Activated CD4-positive, alpha-beta memory T cell treated with anti-CD3 and anti-CD28 coated beads for 36 hours (primary cell): Measurements from ENCODE around the gene CD7. TPM values are rescaled to one million over a fixed set of nuclear protein-coding genes. Genes with fewer than 3 reads are reported as not detected.
"Not testable (repeated sequence)": the region's sequence is repeated elsewhere in the genome, so short reads cannot be mapped to it uniquely, and the experiment has no call there.

Experiments used
- CTCF ChIA-PET: fragments of 350-600 bp; sonication (Branson Sonifier 250); formaldehyde crosslinking; loops from one replicate; lab custom pipeline; 2021; ENCODE audit warnings: antibody characterized with exemption, inconsistent platforms; lab: Charles Lee
- POLR2A ChIA-PET: fragments of 350-600 bp; sonication (Branson Sonifier 250); formaldehyde crosslinking; loops from one replicate; lab custom pipeline; 2021; ENCODE audit warnings: antibody characterized with exemption; lab: Charles Lee
- DNase-seq: peaks from one replicate; pipeline ENCODE4 v3.0.0-alpha.2; 2020
- H3K27ac Mint-ChIP-seq: one replicate; pipeline ENCODE4 v1.8.0; 2021; ENCODE audit warnings: mixed read lengths
- H3K27me3 Mint-ChIP-seq: one replicate; pipeline ENCODE4 v1.8.0; 2021; ENCODE audit warnings: mixed read lengths
- H3K36me3 Mint-ChIP-seq: one replicate; pipeline ENCODE4 v1.8.0; 2021; ENCODE audit warnings: mixed read lengths
- H3K4me1 Mint-ChIP-seq: one replicate; pipeline ENCODE4 v1.8.0; 2021; ENCODE audit warnings: low read depth, mixed read lengths
- H3K4me3 Mint-ChIP-seq: one replicate; pipeline ENCODE4 v1.8.0; 2021; ENCODE audit warnings: mild to moderate bottlenecking, mixed read lengths
- H3K9me3 Mint-ChIP-seq: one replicate; pipeline ENCODE4 v1.8.0; 2021; ENCODE audit warnings: mixed read lengths
- intact Hi-C: fragments of 100-400 bp; cut with micrococcal nuclease; formaldehyde crosslinking; loops from one replicate; pipeline ENCODE4 v1.15.1; 2023
- total RNA-seq, 2 experiments: library from RNA; stranded (reverse); gene quantifications; one replicate each; pipeline ENCODE4 v1.2.3, GENCODE V29; 2021

Gene CD7
- total RNA-seq, 2 experiments from 2014 or later, result 570 to 574 TPM

DNA sequence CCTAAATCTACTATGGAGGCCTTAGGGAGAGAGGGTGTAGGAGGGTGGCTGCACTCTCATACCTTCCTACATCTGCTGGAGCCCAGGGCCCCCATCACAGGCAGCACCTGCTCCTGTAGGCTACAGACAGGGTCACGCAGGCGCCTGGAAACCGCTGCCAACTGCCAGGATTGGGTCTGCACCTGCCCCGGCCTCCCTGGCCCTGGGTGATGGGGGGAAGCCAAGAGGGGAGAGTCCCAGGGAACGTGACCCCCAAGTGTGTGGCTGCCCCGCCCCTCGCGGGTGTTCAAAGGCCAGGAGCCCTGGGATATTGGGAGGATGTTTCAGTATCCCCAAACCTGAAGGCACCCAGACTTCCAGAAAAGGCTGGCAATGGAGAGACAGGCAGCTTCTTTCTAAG lies 36.1 kb upstream of the CD7 start:
- no peaks in the 10 kb centered on the region for H3K9me3 Mint-ChIP-seq
- H3K27me3 Mint-ChIP-seq, result peaks cover 8% of the 10 kb centered on the region
- no peak for DNase-seq
- H3K4me1 Mint-ChIP-seq, result peaks cover 8% of the 10 kb centered on the region
- CTCF ChIA-PET, result interaction anchor here (1.2 to 3.0 kb wide), 3 partner anchors 13 to 116 kb away, joined by 6 to 19 read pairs (median 6); no protein-coding TSS in a partner anchor
- no peaks in the 10 kb centered on the region for H3K36me3 Mint-ChIP-seq
- POLR2A ChIA-PET, result no interaction called here
- intact Hi-C loops, result loop anchor here (5.0 kb wide), 2 partner anchors 56 to 199 kb away; no protein-coding TSS in a partner anchor
- H3K27ac Mint-ChIP-seq, result no peak overlapping the region
- H3K4me3 Mint-ChIP-seq, result no peak overlapping the region

DNA sequence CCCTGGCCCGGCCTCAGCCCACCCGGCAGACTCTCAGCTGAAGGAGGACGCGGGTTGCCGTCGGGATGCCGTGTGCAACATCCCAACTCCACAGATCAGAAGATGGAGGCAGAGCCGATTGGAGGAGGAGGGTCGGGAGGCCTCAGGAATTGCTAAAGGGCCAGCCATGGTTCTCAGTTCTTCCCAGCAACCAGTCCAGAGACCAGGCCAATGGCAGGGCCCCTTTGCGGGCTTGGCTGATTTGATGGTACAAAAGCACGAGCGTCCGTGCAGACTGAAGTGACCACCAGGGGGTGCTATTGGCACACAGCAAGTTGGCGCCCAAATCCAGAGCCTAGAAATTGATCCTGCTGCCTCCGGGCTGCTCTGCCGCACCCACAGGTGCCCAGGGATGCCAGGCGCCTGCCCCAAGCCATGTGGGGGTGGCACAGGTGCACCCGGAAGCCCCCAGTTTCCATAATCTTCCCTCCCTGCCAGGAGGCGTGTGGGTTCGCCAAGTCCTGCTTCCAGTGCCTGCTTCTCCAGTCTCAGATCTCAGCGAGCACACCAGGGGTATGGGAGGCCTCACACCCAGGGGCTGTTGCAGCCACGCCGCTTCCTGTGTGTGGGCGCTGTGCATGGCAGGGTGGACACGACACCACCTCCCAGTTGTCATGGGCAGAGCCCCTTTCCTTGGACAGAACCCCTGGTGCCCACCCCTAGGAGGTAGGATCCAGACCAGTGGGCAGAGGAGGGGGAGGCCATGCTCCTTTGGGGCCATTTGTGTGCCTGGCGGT lies 34.5 kb upstream of the CD7 start:
- Mint-ChIP-seq H3K27me3 (peaks cover 4% of the 10 kb centered on the region), H3K4me3 (no peak overlapping the region), H3K9me3 (no peaks in the 10 kb centered on the region), H3K36me3 (no peaks in the 10 kb centered on the region), H3K27ac (no peak overlapping the region), H3K4me1 (peaks cover 4% of the 10 kb centered on the region)
- intact Hi-C loops, result loop anchor here (1.0 to 5.0 kb wide), 3 partner anchors 55 to 200 kb away; no protein-coding TSS in a partner anchor
- ChIA-PET CTCF (interaction anchor here (0.6 to 3.8 kb wide), 27 partner anchors 13 to 203 kb away, joined by 3 to 27 read pairs (median 4); partner anchors contain the start of genes FOXK2, HEXD and OGFOD3), POLR2A (no interaction called here)
- peak; percentile 88 for DNase-seq

DNA sequence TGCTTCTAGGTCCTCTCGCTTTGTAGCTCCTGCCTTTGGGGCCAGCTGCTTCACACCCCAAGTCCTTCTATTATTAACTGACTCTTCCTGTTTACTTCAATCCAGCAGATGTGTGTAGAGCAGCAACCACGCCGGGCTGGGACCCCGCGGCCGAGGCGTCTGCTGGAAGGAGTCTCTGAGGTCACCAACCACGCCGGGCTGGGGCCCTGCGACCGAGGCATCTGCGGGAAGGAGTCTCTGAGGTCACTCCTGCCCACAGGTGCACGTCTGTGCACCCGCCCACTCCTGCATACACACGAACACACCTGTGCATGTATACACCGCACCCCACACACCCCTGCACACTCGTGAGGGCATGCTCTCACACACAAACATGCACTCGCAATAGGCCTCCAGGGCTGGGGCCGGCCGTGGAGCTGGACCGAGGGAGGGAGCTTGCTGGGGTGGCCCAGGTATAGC lies 33.9 kb upstream of the CD7 start:
- H3K27ac Mint-ChIP-seq, result no peak overlapping the region
- intact Hi-C loops, result loop anchor here (1.0 to 5.0 kb wide), 3 partner anchors 54 to 201 kb away; no protein-coding TSS in a partner anchor
- H3K9me3 Mint-ChIP-seq, result no peaks in the 10 kb centered on the region
- peaks cover 9% of the 10 kb centered on the region for H3K4me1 Mint-ChIP-seq
- H3K27me3 Mint-ChIP-seq, result peaks cover 8% of the 10 kb centered on the region
- DNase-seq, result no peak
- no peaks in the 10 kb centered on the region for H3K36me3 Mint-ChIP-seq
- H3K4me3 Mint-ChIP-seq, result no peak overlapping the region
- ChIA-PET POLR2A (no interaction called here), CTCF (interaction anchor here (0.6 to 3.8 kb wide), 23 partner anchors 9 to 321 kb away, joined by 3 to 27 read pairs (median 3); partner anchors contain the start of genes HEXD and OGFOD3)

DNA sequence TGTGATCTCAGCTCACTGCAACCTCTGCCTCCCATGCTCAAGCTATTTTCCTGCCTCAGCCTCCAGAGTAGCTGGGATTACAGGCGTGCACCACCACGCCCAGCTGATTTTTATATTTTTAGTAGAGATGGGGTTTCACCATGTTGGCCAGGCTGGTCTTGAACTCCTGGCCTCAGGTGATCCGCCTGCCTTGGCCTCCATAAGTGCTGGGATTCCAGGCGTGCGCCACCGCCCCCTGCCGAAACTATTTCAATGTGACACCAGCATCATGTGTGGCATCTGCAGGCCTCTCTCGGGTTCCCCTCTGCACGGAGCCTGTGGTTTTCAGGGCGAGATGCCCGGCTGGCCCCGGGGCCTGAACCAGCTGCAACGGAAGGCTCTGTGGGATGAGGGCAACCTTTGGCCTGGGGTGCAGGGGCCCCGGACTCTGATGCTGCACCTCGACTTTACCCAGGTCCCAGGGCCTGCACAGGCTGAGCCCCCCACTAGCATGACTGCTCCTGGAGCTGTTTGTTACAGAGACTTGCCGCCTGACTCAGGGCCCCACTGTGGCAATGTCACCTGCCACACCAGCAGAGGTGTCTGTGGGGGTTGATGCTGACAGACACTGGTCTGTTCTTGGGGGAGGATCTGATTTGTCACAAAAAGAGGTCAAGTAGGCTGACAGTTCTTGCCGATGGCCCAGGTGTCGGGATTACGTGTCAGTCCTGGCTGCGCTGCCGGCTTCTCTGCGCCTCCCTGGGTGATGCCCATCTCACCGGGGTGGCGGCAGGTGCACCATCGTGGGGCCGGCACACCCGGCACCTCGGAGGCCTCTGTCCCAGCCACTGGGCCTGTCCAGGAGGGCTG lies 33.0 kb upstream of the CD7 start:
- POLR2A ChIA-PET, result interaction anchor here (0.6 kb wide), 1 partner anchor 94 kb away, joined by 3 read pairs; no protein-coding TSS in a partner anchor
- intact Hi-C loops, result loop anchor here (1.0 to 5.0 kb wide), 3 partner anchors 53 to 202 kb away; no protein-coding TSS in a partner anchor
- peak; percentile 79 for DNase-seq

DNA sequence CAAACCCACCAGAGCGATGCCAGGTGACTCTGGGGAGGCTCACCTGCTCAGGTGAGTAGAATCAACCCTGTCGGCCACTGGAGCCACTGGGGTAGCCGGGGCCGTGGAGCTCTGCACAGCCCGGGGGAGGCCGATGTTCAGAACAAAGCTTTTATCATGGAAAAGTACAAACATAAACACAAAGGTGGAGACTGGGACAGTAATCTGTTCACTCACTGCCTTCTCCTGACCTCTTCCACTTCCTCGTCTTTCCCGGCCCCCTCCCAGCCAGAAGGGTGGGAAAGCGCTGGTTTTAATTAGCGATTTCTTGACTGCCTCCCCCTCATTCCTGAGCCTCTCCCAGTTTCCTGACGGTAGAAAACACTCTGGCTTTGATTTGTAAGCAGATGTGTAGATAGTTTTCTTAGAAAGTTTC lies 31.9 kb upstream of the CD7 start:
- intact Hi-C loops, result no loop called here
- no peaks in the 10 kb centered on the region for H3K9me3 Mint-ChIP-seq
- H3K36me3 Mint-ChIP-seq, result no peaks in the 10 kb centered on the region
- peaks cover 9% of the 10 kb centered on the region for H3K4me1 Mint-ChIP-seq
- POLR2A ChIA-PET, result no interaction called here
- H3K27ac Mint-ChIP-seq, result no peak overlapping the region
- H3K4me3 Mint-ChIP-seq, result no peak overlapping the region
- CTCF ChIA-PET, result interaction anchor here (0.6 to 3.8 kb wide), 9 partner anchors 11 to 319 kb away, joined by 3 to 27 read pairs (median 6); no protein-coding TSS in a partner anchor
- H3K27me3 Mint-ChIP-seq, result peaks cover 8% of the 10 kb centered on the region
- DNase-seq, result no peak

More for the DNA sequence above, 33.0 kb upstream of the CD7 start:
- no peaks in the 10 kb centered on the region for H3K36me3 Mint-ChIP-seq
- no peak overlapping the region for H3K4me3 Mint-ChIP-seq
- no peak overlapping the region for H3K27ac Mint-ChIP-seq
- CTCF ChIA-PET, result interaction anchor here (0.6 to 3.8 kb wide), 28 partner anchors 8 to 320 kb away, joined by 3 to 27 read pairs (median 3); partner anchors contain the start of genes HEXD and OGFOD3
- no peaks in the 10 kb centered on the region for H3K9me3 Mint-ChIP-seq
- peaks cover 9% of the 10 kb centered on the region for H3K4me1 Mint-ChIP-seq
- H3K27me3 Mint-ChIP-seq, result peaks cover 8% of the 10 kb centered on the region

DNA sequence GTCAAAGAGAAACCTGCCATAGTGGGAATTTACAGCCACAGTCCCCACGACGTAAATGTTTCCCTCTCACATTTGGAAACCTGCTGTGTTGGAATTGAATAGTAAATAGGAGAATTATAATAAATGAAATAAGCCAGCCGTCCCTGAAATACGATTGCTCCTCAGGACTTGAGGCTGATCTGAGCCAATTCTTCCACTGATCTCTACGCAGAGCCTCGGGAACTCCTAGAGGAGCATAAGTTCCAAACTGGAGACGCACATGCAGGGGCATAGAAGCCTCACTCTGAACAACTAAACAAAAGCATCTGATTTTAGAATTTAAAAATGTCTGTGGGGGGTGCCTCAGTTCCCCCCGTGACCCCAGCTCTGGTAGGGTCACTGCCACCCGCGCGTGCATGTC lies 31.5 kb upstream of the CD7 start:
- intact Hi-C loops, result no loop called here
- Mint-ChIP-seq H3K9me3 (no peaks in the 10 kb centered on the region), H3K36me3 (no peaks in the 10 kb centered on the region), H3K27ac (no peak overlapping the region), H3K4me3 (no peak overlapping the region), H3K27me3 (peaks cover 8% of the 10 kb centered on the region), H3K4me1 (peaks cover 9% of the 10 kb centered on the region)
- no peak for DNase-seq
- ChIA-PET POLR2A (no interaction called here), CTCF (interaction anchor here (0.7 to 1.5 kb wide), 4 partner anchors 22 to 231 kb away, joined by 3 to 8 read pairs (median 6); no protein-coding TSS in a partner anchor)

DNA sequence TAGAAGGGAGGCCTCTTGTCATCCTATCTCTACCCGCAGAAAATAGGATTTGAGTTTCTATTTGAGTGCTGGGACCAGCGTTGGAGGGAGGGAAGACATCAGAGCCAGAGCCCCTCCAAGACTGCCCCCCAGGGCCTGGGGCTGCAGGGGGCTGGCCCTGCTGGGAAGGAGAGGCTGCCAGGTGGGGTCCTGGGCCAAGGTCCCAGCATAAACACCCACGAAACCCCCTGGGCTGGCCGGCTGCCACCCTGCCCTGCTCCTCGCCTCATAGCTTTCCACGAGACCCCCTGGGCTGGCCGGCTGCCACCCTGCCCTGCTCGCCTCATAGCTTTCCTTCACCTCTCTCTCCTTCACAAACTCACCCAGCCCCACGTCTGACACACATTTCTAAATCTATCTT lies 31.0 kb upstream of the CD7 start:
- Mint-ChIP-seq H3K4me3 (no peak overlapping the region), H3K9me3 (no peaks in the 10 kb centered on the region), H3K4me1 (peaks cover 9% of the 10 kb centered on the region), H3K36me3 (no peaks in the 10 kb centered on the region), H3K27me3 (peaks cover 8% of the 10 kb centered on the region), H3K27ac (no peak overlapping the region)
- intact Hi-C loops, result no loop called here
- no peak for DNase-seq
- POLR2A ChIA-PET, result no interaction called here
- CTCF ChIA-PET, result interaction anchor here (0.7 kb wide), 1 partner anchor 230 kb away, joined by 3 read pairs; no protein-coding TSS in a partner anchor

DNA sequence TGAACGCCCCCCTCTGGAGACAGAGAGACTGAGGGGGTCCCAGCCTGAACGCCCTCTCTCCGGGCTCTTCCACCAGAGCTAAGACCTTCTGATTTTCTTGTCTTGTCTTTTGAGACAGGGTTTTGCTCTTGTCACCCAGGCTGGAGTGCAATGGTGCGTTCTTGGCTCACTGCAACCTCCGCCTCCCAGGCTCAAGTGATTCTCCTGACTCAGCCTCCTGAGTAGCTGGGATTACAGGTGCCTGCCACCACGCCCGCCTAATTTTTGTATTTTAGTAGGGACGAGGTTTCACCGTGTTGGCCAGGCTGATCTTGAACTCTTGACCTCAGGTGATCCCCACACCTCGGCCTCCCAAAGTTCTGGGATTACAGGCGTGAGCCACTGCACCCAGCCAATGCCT lies 30.6 kb upstream of the CD7 start:
- POLR2A ChIA-PET, H3K27me3 Mint-ChIP-seq, H3K9me3 Mint-ChIP-seq, H3K36me3 Mint-ChIP-seq, DNase-seq, intact Hi-C loops, H3K4me3 Mint-ChIP-seq, H3K4me1 Mint-ChIP-seq, H3K27ac Mint-ChIP-seq: not testable (repeated sequence)
- CTCF ChIA-PET, result interaction anchor here (0.7 kb wide), 1 partner anchor 230 kb away, joined by 3 read pairs; no protein-coding TSS in a partner anchor

DNA sequence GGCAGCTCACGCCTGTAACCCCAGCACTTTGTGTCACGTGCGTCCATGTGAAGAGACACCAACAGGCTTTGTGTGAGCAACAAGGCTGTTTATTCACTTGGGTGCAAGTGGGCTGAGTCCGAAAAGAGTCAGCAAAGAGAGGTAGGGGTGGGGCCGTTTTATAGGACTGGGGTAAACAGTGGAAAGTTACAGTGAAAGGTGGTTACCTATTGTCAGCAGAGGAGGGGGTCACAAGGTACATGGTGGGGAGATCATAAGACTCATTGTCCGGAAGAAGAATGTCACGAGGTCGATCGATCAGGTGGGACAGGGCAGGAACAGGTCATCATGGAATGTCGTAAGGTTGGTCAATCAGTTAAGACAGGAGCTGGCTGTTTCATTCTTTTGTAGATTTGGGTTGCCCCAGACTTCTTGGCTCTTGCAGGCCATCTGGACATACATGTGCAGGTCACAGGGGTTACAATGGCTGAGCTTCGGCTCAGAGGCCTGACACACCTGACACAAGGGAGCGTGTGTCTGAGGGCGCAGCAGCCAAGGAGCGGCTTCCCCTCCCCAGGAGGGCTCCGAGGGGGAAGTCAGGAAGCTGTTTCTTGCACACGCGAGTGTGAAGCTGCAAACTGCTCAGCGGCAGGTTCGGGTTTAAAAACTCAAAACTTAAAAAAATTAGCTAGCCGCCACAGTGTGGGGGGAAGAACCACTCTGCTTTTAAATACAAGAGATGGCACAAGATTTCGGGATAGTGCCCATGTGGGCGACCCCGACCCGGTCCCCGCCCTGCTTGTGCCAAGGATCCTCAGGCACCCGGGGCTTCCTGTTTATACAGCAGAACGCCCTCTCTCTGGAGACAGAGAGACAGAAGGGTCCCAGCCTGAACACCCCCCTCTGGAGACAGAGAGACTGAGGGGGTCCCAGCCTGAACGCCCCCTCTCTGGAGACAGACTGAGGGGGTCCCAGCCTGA lies 29.2 kb upstream of the CD7 start:
- Mint-ChIP-seq H3K27ac (no peak overlapping the region), H3K4me3 (no peak overlapping the region), H3K9me3 (no peaks in the 10 kb centered on the region), H3K36me3 (no peaks in the 10 kb centered on the region), H3K4me1 (peaks cover 6% of the 10 kb centered on the region), H3K27me3 (peaks cover 8% of the 10 kb centered on the region)
- POLR2A ChIA-PET, result no interaction called here
- intact Hi-C loops, result no loop called here
- CTCF ChIA-PET, result no interaction called here
- DNase-seq, result no peak

DNA sequence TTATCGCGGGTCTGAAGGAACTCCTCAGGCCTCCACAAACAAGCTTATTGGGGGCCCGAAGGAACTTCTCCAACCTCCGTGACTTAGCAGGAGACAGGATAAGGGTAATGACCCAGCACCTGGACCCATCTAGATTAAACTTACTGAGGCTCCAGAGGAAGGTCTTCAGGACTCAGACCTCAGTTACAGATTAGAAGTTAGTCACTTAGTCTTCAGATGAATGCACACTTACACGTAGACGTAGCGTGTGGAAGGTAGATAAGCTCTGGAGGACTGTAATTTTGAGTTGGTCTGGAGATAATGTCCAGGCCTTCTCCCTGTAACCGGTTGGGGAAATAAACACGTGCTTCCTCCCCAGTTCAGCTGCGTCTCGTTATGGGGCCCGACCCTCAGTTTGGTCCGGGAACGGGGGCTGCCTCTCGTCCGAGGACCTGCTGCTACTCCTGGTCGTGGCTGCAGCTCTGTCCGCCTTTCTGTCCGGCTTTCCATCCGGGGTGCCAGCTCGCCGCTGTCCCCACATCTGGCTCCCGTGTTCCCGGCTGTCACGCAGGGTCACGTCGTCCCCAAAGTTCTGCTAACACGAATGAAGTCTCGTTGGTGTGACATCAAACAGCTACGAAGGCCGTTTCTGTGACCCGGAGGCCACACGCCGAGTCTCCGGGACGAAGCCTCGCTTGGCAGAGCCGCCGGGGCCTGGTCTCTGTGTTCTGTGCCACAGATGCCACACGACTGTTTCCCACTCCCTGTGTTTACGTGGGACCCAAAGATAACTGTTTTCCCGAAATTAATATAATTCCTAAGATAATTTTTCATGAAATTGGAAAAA lies 28.0 kb upstream of the CD7 start:
- intact Hi-C loops, result no loop called here
- Mint-ChIP-seq H3K4me1 (peaks cover 5% of the 10 kb centered on the region), H3K27me3 (peaks cover 7% of the 10 kb centered on the region), H3K36me3 (no peaks in the 10 kb centered on the region), H3K4me3 (no peak overlapping the region), H3K27ac (no peak overlapping the region), H3K9me3 (peaks cover 6% of the 10 kb centered on the region)
- DNase-seq, result no peak
- POLR2A ChIA-PET, result no interaction called here
- CTCF ChIA-PET, result interaction anchor here (0.7 to 2.2 kb wide), 3 partner anchors 11 to 69 kb away, joined by 3 to 5 read pairs (median 3); partner anchors contain the start of gene SECTM1
